GM19035 (cell line): ENCODE measurements around the gene SPNS1.
"Not testable (repeated sequence)": the region's sequence is repeated elsewhere in the genome, so short reads cannot be mapped to it uniquely, and the experiment has no call there.

ENCODE experiments used
- ATAC-seq: cut with Tn5 transposase; IDR thresholded peaks from one replicate; pipeline ENCODE4 v1.9.1; 2021; ENCODE audit not compliant: unreplicated experiment

The SPNS1 gene

DNA sequence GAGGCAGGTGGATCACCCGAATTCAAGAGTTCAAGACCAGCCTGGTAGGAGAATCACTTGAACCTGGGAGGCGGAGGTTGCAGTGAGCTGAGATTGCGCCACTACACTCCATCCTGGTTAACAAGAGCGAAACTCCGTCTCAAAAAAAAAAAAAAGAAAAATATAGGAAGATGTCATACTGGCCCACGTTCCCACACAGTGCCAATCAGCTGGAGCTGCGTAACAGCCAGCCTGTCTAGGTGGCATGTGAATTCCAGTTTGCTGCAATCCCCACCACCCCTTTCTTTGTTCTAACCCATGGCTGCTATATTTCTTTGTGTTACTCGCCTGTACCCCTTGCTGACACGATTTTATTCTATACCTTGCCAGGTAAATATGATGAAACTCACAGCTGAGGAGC is 16.4 kb upstream of the SPNS1 start:
- ATAC-seq: no peak

DNA sequence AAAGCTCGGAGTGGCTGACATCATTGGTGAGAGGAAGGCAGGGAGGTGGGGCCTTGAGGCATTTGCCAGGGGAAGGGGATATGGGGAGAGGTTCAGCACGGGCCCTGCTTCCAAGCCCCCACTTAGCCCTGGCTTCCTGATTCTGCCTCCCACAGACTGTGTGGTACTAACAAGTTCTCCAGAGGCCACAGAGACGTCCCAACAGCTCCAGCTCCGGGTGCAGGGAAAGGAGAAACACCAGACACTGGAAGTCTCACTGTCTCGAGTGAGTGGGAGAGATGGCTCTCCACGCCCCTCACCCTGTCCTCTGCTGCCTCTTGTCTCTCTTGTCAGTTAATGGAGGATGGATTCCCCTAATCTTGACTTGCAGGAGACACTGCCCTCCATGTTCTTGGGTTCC is 15.7 kb upstream of the SPNS1 start:
- no peak for ATAC-seq

DNA sequence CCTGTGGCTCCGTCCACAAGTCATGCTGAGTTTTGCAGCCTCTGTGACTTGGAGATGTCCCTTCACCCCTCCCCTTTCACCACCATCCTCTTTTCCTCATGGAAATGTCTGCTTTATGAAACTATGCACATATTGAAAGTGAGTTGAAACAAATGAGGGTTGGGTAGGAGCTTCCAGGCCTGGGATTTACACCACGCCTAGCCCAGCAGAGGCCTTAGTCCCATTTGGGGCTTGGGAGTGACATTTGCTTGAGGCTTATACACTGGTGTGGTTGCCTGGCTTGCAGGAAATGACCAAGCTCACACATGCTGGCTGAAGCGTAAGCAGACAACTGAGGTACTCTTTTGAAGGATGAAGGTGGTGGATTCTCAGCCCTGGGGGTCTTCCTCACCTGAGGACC is 10.5 kb upstream of the SPNS1 start:
- no peak for ATAC-seq

DNA sequence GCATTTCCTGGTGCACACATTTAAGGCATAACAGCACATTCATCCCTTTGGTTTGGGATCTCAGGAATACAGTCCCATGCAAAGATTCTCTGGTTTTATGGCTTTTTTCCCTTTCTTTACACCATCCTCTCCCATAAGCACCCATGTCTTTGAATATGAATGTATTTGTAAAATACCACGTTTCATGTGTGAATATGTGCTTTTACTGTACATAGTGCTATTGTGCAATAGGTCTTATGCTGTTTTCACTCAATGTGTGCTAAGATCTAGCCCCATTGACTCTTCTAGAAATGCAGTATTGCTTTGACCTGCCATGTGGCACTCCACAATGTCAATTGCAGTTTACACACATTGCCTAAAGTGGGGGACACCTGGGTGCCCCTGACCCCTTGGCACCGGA is 10.1 kb upstream of the SPNS1 start:
- ATAC-seq: no peak

DNA sequence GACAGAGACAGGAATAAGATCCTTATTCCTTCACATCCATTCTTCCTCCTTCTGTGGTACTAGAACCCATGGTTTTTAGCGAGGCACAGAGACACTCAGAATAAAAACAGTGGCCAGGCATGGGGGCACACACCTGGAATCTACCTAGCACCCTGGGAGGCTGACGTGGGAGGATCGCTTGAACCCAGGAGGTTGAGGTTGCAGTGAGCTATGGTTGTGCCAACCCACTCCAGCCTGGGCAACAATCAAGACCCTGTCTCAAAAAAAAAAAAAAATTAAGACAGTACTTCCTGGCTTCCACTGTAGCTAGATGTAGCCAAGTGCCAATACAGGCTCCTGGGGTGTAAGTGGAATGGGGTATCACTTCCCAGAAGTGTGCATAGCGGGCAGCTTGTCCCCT is 7.4 kb upstream of the SPNS1 start:
- ATAC-seq: no peak

DNA sequence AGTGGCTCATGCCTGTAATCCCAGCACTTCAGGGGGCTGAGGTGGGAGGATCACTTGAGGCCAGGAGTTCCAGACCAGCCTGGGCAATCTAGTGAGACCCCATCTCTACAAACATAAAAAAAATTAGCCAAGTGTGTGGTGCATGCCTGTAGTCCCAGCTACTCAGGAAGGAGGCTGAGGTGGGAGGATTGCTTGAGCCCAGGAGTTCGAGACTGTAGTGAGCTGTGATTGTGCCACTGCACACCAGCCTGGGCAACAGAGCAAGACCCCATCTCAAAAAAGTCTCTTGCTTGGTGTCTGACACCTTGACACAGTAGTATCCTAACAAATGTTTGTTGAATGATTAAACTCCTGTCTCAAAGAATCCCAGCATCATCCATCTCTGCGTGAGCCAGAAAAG is 4.9 kb upstream of the SPNS1 start:
- not testable (repeated sequence) for ATAC-seq

DNA sequence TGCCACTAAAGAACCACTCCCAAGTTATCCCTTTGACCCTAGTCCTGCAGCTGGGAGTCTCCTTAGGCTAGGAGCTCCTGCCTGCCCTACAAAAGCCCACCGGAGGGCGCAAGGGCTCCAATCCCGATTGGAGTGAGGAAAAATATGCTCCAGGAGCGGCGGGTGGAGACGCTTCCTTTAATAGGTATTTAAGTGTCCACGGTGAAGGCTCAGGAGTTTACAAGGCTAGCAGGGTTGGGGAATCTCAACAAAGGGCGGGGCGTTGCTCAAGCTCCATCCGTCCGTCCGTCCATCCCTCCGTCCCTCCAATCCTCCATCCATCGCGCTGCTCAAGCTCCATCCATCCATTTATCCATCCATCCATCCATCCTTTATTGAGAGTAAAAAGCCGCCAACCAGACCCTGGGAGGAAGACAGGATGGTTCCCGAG is 556 bp upstream of the SPNS1 start:
- peak; percentile 18 for ATAC-seq

DNA sequence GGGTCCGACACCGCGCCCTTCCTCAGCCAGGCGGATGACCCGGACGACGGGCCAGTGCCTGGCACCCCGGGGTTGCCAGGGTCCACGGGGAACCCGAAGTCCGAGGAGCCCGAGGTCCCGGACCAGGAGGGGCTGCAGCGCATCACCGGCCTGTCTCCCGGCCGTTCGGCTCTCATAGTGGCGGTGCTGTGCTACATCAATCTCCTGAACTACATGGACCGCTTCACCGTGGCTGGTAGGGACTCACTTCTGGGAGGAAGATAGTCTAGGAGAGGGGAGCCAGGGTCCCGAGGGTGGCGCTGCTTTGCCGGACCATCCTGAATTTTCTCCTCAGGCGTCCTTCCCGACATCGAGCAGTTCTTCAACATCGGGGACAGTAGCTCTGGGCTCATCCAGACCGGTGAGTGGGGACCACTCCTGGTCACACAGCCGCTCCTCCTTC is 601 bp downstream of the SPNS1 start:
- ATAC-seq: peak; percentile 16

DNA sequence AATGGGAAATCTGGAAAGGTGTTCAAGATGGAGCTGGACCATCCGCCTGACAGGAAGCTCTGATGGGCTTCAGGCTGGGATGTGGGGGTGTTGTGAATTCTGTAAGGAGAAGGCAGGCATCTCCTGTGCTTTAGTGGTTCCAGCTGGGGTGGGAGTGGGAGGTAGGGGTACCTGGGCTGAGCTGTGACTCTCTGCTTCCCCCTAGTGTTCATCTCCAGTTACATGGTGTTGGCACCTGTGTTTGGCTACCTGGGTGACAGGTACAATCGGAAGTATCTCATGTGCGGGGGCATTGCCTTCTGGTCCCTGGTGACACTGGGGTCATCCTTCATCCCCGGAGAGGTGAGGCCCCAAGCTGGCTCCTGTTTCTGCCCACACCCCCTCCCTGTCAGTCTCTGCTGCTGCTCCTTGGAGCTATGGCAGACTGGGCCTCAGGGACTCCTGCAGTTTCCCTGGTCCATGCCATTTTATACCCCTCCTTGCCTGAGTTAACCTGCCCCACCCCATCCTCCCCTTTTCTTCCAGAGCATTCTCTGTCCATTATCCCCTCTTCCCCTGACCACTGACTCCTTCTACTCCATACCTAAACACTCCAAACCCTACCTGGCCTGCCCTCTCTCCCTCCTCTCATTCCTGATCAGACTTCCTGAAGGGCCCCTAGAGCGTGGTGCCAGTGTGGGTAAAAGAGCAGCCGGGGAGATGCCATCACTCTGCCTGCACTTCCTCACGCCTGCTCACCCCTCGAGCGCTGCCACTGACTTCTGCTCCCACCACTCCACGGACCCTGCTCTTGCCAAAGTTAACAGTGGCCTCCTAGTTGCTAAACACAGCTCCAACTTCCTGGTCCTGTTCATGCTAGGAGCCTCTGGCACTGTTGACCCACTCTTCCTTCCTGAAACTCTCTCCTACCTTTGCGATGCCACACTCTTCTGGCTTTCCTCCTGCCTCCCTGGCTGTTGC is 3.4 kb downstream of the SPNS1 start:
- no peak for ATAC-seq

DNA sequence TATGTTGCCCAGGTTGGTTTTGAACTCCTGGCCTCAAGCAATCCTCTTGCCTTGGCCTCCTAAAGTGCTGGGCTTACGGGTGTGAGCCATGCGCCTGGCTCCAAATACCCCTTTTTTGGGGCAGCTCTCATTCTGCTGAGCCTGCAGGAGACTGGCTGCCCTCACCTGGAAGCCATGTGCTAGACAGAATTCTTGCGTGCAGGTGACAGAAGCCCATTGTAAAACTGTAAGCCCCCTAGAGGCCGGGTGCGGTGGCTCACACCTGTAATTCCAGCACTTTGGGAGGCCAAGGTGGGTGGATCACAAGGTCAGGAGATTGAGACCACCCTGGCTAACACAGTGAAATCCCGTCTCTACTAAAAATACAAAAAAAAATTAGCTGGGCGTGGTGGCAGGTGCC is 5.8 kb downstream of the SPNS1 start:
- not testable (repeated sequence) for ATAC-seq

DNA sequence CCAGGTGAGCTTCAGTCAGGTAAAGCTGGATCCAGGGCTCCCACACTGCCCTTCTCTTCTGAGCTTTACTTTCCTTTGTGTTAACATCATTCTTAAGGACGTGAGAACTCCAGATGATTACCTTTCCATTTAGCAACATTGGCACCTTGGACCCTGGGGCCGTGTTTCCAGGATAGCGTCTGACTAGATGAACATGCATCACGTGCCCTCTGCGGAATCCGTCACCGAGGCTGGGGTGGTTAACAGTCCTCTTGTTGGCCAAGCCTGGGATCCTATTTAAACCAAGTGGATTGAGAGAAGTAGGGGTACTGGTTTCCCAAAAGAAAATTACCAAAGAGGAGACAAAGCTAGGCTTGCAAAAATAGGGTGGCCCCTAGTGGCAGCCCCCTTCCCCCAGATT is 6.4 kb downstream of the SPNS1 start:
- no peak for ATAC-seq

DNA sequence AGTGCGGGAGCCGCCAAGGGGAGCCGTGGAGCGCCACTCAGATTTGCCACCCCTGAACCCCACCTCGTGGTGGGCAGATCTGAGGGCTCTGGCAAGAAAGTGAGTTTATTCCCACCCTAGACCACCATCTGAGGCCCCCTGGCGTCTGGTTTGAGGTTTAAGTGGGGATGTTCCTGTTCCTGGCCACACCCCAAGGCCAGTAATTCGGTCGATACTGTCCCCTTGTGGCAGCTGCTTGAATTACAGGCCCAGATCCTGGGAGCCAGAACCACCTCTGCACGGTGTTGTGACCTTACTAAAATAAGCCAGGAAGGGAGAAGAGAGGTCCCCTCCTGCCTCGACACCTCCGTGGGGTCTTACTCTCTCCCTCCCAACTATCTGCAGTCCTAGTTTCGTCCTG is 6.9 kb downstream of the SPNS1 start:
- ATAC-seq: no peak

DNA sequence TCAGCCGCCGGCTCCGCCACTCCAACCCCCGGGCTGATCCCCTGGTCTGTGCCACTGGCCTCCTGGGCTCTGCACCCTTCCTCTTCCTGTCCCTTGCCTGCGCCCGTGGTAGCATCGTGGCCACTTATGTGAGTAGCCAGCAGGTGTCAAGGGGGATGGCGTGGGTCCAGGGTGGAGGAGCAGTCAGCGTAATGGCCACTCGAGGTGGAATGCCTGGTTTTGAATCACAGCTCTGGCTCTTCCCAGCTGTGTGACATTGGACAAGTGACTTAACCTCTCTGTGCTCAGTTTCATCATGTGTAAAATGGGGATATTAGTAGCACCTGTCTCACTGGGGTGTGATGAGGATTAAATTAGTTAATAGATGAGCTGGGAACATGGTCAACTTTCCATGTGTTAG is 7.8 kb downstream of the SPNS1 start:
- no peak for ATAC-seq

DNA sequence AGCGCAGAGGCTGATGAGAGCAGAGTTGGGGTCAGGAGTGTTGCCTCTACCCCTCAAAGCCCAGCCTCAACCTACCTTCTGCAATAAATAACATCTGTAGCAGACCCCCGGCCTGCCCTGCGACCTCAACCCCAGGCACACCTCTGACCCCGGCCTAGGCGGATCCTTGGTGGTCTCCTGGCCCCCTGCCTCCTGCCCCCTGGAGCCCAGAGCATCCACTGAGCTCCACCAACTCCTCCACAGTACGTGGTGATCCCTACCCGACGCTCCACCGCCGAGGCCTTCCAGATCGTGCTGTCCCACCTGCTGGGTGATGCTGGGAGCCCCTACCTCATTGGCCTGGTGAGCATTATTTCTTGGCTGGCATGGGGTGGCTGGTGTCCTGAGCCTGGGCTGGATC is 8.4 kb downstream of the SPNS1 start:
- no peak for ATAC-seq

DNA sequence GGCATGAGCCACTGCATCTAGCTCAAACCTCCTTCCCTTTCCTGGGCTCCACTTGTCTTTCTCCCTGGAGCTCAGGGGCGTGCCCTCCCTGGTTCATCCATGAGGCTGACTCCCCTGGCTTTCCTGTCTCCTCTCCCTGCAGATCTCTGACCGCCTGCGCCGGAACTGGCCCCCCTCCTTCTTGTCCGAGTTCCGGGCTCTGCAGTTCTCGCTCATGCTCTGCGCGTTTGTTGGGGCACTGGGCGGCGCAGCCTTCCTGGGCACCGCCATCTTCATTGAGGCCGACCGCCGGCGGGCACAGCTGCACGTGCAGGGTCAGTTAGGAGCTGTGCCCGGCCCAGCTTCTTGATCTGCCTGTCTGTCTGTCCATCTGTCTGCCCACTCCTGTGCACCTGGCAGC is 9.1 kb downstream of the SPNS1 start:
- ATAC-seq: no peak

DNA sequence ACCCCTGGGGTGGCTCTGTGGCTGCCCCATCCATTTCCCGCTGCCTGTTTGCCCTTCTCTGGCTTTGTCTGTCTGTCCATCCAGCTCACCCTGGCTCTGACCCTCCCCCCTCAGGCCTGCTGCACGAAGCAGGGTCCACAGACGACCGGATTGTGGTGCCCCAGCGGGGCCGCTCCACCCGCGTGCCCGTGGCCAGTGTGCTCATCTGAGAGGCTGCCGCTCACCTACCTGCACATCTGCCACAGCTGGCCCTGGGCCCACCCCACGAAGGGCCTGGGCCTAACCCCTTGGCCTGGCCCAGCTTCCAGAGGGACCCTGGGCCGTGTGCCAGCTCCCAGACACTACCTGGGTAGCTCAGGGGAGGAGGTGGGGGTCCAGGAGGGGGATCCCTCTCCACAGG is 9.5 kb downstream of the SPNS1 start:
- no peak for ATAC-seq

DNA sequence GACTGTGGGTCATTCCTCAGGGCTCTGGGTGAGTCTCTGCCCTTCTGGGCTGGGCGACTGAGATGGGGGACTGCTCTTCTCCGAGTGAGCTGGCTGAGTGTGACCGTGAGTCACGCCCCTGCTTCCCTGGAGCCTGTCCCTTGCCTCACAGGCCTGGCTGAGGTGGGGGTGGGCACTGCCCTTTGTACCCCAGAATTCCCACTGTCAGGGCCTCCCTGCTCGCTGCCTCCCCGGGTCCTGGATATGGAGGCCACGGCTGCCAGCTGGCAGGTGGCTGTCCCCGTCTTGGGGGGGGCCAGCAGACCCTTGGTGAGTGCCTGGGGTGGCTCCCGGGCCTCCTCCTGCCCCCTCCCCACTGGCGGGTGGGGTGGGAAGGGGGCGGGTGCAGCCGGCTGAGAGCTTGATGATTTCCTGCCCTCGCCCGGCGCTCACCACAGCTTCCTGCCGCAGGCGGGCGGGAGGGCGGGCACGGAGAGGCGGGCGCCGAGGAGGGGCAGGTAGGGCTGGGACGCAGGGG is 10.1 kb downstream of the SPNS1 start, which contains the start of gene LAT:
LAT (plus strand) TSS at position 434 of the 517 bp plus-strand sequence. CDS start 366 bp downstream, outside the sequence.
- ATAC-seq: no peak

DNA sequence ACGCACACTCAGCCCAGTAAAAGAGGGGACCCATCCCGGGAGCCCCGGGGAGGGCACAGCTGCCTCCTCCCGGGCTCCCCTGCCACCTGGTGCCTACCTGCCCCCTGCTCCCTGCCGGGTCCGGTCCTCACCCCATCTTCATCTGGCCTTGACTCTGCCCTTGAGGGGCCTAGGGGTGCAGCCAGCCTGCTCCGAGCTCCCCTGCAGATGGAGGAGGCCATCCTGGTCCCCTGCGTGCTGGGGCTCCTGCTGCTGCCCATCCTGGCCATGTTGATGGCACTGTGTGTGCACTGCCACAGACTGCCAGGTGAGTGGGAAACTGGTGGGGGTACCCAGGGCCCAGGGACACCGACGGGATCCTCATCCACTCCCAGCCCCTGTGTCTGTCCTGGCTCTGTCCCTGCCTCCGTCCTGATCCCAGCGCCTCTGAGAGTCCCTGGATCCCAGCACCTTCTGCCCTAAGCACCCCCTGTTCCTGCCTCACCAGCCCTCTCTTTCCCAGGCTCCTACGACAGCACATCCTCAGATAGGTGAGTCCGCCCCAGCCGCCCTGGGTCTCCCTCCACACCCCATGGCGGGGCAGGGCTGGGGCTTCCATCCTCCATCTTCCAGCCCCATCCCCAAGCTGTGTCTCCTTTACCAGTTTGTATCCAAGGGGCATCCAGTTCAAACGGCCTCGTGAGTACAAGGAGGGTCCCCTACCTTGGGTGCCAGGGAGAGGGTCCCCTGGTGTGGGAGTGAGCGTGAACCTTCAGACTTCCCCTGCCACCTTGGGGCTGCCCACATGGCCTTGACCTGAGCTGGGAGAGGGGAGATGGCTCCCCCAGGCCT is 10.8 kb downstream of the SPNS1 start:
- no peak for ATAC-seq

DNA sequence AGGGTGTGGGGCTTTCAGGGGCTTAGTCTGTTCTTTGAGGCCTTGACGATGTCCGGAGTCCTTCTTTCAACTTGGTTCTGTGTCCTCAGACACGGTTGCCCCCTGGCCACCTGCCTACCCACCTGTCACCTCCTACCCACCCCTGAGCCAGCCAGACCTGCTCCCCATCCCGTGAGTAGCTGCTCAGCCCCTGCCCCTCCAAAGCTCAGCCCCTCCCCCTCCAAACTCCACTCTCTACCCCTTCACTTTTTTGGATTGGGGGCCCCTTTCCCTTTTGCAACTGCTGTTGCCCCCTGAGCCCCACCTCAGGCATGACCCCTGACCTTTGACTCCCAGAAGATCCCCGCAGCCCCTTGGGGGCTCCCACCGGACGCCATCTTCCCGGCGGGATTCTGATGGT is 11.5 kb downstream of the SPNS1 start:
- no peak for ATAC-seq

DNA sequence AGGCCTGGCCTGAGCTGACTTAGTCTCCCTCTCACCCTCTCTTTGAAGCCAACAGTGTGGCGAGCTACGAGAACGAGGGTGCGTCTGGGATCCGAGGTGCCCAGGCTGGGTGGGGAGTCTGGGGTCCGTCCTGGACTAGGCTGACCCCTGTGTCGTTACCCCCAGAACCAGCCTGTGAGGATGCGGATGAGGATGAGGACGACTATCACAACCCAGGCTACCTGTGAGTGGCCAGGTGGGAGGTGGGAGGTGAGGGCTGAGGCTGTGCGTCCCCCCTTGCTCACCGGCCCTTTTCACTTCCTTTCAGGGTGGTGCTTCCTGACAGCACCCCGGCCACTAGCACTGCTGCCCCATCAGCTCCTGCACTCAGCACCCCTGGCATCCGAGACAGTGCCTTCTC is 11.9 kb downstream of the SPNS1 start:
- ATAC-seq: no peak

DNA sequence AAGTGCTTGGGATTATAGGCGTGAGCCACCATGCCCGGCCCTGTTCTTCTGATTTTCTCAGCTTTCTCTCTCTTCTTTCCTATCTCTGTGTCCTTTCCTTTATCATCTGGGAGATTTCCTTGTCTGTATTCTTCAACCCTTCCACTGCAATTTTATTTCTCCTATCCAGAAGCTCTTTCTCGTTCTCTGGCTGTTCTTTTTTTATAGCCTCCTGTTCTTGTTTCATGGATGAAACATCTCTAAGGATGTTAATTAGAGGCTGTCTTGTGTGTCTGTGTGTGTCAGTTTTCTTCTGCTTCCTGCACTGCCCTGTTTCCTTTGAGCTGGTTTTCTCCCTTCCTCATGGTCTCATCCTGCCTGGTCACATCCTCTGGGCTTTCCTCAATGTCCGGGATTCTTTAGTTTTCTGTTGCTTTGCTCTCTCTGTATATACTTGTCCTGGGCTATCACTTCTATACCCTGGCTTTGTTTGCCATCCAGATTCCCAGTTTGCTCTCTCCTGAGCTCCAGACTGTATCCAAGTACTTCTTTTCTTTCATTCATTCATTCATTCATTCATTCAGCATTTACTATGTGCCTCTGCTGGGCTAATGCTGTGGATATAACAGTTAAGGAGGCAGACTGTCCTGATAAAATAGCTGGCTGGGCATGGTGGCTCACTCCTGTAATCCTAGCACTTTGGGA is 12.7 kb downstream of the SPNS1 start:
- no peak for ATAC-seq
